Right lobe of liver (tissue), 4 donors: ENCODE results near the gene HOXC11.

Experiments
- CTCF ChIP-seq, 4 donors: fragments of 200-600 bp in 3 of 4; fragments of 450-650 bp in 1 of 4; IDR thresholded peaks; one replicate each; pipeline versions ENCODE4 v1.5.1 to v1.8.0; 2016 to 2022; ENCODE audit warnings: antibody characterized with exemption in 4 of 4, mild to moderate bottlenecking in 2 of 4
- POLR2A ChIP-seq: fragments of 450-650 bp; IDR thresholded peaks from one replicate; pipeline ENCODE4 v1.6.1; 2017; ENCODE audit warnings: antibody characterized with exemption, mild to moderate bottlenecking
- donor health status: DM: no; HTN: no; CAD: no.
- donor health status: DM: no; HTN: no; CAD: no.
- donor health status: DM: no; HTN: yes; CAD: no.

- TF ChIP-seq CTCF (IDR thresholded peaks at IDR 0.05) (no peak), POLR2A (no peak)
Measured at GRCh38 chr12:54001283-54002187, 28.6 kb downstream of the HOXC11 start.
